PFSK-1 (cell line): ENCODE measurements around the gene ISG20.

Experiments used
- FOXP2 ChIP-seq: optimal IDR thresholded peaks from 2 replicates; pipeline ENCODE3; 2011; ENCODE audit warnings: borderline replicate concordance, control low read depth, inconsistent platforms; ENCODE audit not compliant: insufficient read depth; ENCODE audit errors: extremely low read length, extremely low read depth
- POLR2AphosphoS5 ChIP-seq: IDR thresholded peaks from 2 replicates; pipeline ENCODE4 v1.6.1; 2012; ENCODE audit warnings: low read depth, mild to moderate bottlenecking, control low read depth, low read length, moderate library complexity
- REST ChIP-seq, 2 experiments: IDR thresholded peaks; 2 replicates each; pipeline versions ENCODE4 v1.6.1 to v1.8.0; 2011 to 2012; ENCODE audit warnings: low read depth in 2 of 2, low read length in 2 of 2, control low read depth in 1 of 2, inconsistent platforms in 1 of 2, mild to moderate bottlenecking in 1 of 2, moderate library complexity in 1 of 2; ENCODE audit not compliant: insufficient read depth in 1 of 2
- SIN3A ChIP-seq: IDR thresholded peaks from 2 replicates; pipeline ENCODE4 v1.6.1; 2012; ENCODE audit warnings: mild to moderate bottlenecking, low read length, moderate library complexity, borderline replicate concordance; ENCODE audit not compliant: insufficient read depth
- TAF1 ChIP-seq: IDR thresholded peaks from 2 replicates; pipeline ENCODE4 v1.6.1; 2012; ENCODE audit warnings: low read length, control low read depth, borderline replicate concordance; ENCODE audit not compliant: insufficient read depth

GRCh38 chr15:88705769-88706165 lies 67.0 kb downstream of the ISG20 start:
- TF ChIP-seq REST (IDR thresholded peaks at IDR 0.05; ENCODE audit: insufficient read depth in 1 of 2, low read depth in 2 of 2, low read length in 2 of 2), result no peak
- TF ChIP-seq POLR2AphosphoS5, result no peak
- no peak for TF ChIP-seq TAF1
- no peak for TF ChIP-seq SIN3A
- TF ChIP-seq FOXP2, result no peak
